NCI-H748 (cell line): Measurements from ENCODE around the gene ACO2.

ENCODE experiments used
- DNase-seq: peaks from one replicate; lab custom pipeline; 2025; ENCODE audit not compliant: unreplicated experiment; lab: John Stamatoyannopoulos, UW

ACO2 gene

DNA sequence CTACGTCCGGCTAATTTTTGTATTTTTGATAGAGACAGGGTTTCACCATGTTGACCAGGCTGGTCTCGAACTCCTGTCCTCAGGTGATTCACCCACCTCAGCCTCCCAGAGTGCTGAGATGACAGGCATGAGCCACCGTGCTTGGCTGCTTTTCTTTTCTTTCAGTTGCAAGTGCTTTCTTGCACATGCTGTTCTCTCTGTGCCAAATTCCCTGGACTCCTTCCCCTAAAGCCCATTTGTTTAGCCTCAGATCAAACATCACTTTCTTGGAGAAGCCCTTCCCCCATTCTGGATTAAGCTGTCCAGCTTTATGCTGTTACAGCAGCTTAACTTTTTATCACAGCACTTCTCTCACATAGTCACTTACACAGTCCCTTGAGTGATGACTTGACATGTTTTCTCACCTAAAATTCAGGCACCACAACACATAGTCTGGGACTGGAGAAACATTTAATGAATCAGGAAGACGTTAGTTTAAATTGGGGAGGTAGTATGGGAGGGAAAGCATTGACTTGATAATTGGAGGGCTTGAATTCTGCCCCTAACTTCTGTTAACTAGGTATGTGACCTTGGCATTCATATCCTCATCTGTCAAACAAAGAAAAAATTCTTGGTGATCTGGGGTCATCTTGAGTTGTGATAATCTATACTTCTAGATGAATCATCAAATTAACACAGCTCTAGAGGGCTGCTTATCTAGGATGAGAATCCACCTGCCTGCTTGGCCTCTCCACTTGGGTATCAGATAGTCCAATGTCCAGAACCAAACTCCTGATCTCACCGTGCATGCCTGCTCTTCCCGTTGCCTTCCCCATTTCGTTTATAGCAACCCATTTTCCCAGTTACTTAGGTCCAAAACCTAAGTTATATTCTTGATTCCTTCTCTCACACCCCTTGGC lies 18.4 kb downstream of the ACO2 start:
- DNase-seq: no peak

GRCh38 chr22:41488076-41488475 lies 19.2 kb downstream of the ACO2 start:
- no peak for DNase-seq

DNA sequence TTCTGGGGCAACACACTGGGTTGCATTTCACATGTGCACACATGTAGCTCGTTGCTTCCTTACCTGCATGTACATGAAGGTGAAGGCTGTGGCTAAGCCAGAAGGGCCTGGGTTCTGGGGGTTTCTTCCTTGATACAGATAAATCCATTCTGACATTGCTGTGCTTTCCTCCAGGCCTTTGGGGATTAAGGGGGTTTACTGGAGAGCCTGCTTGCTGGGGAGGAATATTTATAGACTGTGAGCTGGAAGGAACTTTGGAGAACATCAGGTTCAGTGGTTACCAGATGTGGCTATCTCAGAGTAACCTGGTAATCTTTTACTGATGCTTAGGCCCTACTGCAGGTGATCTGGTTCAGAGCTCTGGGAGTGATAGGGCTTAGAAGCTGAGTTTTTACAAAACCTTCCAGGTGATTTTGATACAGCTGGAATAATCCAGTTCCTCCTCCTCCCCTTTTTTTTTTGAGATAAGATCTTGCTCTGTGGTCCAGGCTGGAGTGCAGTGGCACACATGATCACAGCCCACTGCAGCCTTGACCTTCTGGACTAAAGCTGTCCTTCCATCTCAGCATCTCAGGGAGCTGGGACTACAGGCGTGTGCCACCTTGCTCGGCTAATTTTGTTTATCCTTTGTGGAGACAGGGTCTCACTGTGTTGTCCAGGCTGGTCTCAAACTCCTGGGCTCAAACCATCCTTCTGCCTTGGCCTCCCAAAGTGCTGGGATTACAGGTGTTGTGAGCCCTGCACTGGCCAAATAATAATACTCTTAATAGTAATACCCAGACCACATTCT lies 19.9 kb downstream of the ACO2 start:
- DNase-seq: no peak

- no peak for DNase-seq
Observed at GRCh38 chr22:41491374-41492100, 22.6 kb downstream of the ACO2 start.

GRCh38 chr22:41498303-41498835 lies 29.5 kb downstream of the ACO2 start:
- DNase-seq: no peak

DNA sequence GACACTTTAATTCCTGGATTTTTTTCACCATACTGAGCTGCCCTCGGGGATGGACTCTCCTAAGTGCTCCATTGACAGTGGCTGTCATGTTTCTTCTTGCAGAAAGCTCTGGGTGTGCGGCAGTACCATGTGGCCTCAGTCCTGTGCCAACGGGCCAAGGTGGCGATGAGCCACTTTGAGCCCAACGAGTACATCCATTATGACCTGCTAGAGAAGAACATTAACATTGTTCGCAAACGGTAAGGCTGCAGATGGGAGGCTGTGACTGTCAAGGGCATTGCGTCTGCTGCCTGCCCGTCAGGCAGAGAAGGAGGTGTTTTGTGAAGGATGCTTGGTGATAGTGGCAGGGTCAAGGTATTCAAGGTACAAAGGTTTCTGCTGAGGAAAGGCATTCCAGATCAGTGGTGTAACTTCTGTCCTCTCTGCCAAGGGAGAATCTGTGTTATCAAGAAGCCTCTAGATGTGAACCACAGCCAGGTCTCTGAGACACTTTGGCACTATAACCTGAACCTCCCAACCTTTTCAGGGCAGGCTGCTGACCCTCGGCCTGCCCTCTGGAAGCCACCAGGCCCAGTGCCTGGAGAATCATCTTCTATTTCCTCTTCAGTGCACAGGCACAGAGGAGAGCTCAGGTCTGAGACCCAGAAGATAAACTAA lies 30.8 kb downstream of the ACO2 start:
- no peak for DNase-seq

DNA sequence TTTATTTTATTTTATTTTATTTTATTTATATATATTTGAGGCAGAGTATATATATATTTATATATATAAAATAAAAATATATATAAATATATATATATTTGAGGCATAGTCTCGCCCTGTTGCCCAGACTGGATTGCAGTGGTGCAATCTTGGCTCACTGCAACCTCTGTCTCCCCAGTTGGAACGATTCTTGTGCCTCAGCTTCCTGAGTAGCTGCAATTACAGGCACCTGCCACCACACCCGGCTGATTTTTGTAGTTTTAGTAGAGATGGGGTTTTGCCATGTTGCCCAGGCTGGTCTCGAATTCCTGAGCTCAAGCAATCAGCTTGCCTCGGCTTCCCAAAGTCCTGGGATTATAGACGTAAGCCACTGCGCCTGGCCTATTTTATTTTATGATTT lies 31.4 kb downstream of the ACO2 start:
- no peak for DNase-seq

- DNase-seq: no peak
Observed at GRCh38 chr22:41501209-41501608, 32.3 kb downstream of the ACO2 start.

DNA sequence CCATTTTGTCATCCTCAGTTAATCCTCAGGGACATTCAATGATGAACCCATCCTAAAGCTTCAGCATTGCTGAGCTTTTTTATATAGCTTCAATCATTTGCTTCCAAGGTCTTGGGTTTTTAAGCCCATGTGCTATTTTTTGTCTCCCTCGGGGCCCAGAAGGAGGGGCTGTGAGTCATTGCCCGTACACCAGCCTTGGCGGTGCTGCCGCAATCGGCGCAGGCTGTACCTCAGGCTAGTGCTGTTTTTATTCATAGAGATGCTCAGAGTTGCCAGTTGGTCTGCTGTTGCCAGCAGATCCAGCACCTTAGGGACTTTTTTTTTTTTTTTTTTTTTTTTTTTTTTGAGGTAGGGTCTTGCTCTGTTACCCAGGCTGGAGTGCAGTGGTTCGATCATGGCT lies 35.5 kb downstream of the ACO2 start:
- no peak for DNase-seq

GRCh38 chr22:41504816-41505215 lies 35.9 kb downstream of the ACO2 start:
- no peak for DNase-seq

GRCh38 chr22:41505511-41506220 lies 36.7 kb downstream of the ACO2 start:
- DNase-seq: no peak

DNA sequence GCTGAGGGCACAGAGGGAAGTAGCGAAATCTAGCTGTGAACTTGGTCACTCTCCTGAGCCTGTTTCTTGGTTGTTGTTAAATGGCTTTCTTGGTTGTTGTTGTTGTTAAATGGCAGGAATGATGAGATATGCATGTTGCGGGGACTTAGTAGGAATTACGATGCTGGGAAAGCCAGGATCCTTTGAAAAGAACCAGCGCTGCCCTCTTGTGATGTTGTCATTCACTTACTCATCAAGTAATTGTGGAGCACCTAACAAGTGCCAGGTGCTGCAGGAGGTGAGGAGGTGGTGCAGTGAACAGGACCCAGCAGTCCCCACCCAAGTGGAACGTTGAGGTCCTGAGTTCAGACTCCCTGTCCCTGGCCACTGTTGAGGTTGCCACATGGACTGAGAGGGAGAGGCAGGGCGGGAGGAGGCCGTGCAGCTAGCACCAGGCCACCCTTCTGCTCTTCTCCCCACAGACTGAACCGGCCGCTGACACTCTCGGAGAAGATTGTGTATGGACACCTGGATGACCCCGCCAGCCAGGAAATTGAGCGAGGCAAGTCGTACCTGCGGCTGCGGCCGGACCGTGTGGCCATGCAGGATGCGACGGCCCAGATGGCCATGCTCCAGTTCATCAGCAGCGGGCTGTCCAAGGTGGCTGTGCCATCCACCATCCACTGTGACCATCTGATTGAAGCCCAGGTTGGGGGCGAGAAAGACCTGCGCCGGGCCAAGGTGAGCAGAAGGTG lies 38.6 kb downstream of the ACO2 start:
- no peak for DNase-seq

- DNase-seq: no peak
Observed at GRCh38 chr22:41508770-41509170, 39.9 kb downstream of the ACO2 start.

DNA sequence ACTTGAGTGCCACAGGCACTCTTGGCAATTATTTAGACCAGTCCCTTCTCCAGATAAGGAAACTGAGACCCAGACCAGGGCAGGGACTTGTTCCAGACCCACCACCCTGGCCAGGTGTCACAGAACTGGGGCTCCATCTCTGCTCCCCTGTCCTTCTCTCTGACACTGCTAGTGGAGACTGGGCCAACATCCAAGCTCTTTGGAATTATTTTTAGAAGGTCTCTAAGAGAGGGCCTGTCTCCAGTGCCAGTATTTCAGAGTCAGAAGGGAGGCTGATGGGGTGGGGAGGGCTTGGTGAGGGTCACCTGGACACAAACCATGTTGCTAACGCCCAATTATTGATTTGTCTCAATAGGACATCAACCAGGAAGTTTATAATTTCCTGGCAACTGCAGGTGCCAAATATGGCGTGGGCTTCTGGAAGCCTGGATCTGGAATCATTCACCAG lies 42.6 kb downstream of the ACO2 start:
- DNase-seq: no peak

DNA sequence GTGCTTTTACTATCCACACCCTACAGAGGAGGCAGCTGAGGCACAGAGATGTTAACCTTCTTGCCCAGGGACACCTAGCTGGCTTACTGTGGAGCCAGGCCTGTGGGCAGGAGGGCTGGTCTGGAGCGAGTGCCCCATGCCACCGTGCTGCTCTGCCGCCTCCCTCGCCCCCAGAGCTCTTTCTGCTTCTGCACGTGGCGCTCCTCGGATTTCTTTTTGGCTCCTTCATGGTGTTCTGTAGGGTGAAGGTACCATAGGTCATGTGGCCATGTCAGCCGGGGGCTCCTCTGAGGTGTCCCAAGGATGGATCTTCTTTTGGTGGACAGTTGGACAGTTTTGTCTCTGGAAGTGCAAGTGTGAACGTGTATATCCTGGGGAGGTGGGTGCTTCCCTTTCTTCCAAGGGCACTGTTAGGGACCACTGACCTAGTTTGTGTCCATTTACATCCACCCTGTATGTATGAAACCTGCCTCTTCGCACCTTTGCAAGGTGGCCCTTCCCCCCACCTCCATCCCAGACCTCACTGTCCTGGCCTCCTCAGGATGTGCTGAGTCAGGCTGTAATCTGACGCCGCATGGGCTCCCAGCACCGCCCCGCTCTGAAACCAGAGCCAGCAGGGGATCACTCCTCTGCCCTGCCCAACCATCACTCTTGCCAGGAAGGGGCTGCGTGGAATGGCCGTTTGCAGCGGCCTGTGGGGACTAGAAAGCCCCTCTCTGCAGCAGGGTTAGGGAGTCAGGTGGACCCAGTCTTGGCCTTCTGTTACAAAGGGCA lies 43.7 kb downstream of the ACO2 start:
- peak; percentile 27 for DNase-seq

DNA sequence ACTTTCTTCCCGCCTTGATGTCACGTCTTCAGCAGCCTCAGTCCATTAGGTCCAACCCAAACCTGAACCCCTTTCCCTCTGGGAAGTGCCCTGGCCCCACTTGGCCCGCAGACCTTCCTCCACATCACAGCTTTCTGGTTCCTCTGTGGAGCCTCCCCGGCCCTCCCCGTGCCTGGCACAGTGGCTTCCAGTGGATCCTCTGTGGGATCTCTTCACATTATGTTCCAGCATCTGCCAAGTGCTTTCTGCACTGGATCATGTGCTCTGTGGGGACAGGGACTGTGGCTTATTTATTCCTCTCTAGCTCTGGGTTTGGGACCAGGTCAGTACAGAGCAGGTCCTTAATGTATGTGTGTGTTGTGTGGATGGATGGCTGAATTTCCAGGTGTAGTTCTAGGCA lies 44.5 kb downstream of the ACO2 start:
- DNase-seq: no peak

- no peak for DNase-seq
Observed at GRCh38 chr22:41516462-41516861, 47.5 kb downstream of the ACO2 start.

DNA sequence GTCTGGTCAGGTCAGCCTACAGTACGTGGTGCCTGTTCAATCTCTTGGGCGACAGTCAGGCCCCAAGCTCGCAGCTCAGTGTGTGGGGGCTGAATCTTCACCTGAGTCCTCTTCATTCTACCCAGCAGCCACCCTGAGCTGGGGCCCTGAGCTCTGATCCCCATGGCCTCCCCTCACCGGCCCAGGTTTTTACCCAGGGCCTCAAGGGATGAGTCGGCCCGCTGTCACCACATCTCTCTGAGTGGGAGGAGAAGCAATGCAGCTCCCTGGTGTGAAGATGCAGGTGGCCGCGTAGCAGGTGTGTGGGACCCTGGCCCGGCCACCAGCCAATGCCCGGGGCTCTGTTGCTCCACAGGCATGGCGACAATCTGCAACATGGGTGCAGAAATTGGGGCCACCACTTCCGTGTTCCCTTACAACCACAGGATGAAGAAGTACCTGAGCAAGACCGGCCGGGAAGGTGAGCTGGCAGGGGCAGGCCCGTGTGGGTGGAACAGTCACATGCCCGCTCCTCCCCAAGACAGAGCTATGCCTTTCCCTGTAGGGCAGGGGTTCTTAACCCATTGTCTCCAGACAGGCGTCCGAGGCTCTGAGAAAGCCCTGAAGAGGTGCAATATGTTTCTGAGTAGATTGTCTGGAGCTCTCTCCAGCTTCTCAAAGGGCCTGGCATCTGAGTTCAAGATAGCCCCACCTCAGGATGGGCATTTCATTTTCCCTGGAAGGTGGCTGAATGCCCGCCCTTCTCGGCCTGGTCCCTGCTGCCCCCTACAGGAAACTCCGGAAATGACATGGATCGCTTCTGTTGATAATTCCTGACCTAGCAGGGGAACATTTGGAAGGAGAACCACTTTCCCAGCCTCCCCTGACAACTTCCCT lies 48.5 kb downstream of the ACO2 start:
- peak; percentile 51 for DNase-seq
